OCI-LY7 (cell line): ENCODE data around the gene HMG20A.

Experiments used
- CTCF ChIP-seq: fragments of 200-600 bp; sonication (generic); conservative IDR thresholded peaks from 2 replicates; pipeline ENCODE4 v1.5.1; 2014; ENCODE audit warnings: mild to moderate bottlenecking, antibody characterized with exemption, low read length, moderate library complexity, mixed read lengths
- EZH2phosphoT487 ChIP-seq: fragments of 200-600 bp; sonication (generic); IDR thresholded peaks from 2 replicates; pipeline ENCODE4 v1.6.1; 2018; ENCODE audit warnings: low read depth, borderline replicate concordance, mild to moderate bottlenecking, mixed run types, antibody characterized with exemption, low read length, moderate library complexity, mixed read lengths

- TF ChIP-seq CTCF, result 0 out of 2 replicates have a peak, but pooled peaks have one; percentile 24
- no peak for TF ChIP-seq EZH2phosphoT487
Observed at GRCh38 chr15:77420610-77421369, at the start of gene HMG20A.
